ENCODE data around the gene EDEM2. TPM values are rescaled to one million over a fixed set of nuclear protein-coding genes. Genes with fewer than 3 reads are reported as not detected.
"Not testable (repeated sequence)": the region's sequence is repeated elsewhere in the genome, so short reads cannot be mapped to it uniquely, and the experiment has no call there.

The EDEM2 gene
- total and polyA plus RNA-seq, 8 donors, result 17.6 to 48.7 (median 20.8) TPM

- intact Hi-C loops (cut with DNase I), result no loop called here
- no peak for ATAC-seq
- H3K27ac ChIP-seq, result no peak overlapping the region
- peaks cover 0 to 82% of the 10 kb centered on the region in 2 donors for H3K36me3 ChIP-seq
- H3K4me3 ChIP-seq, result no peak overlapping the region
- H3K27me3 ChIP-seq, result no peaks in the 10 kb centered on the region
- H3K9me3 ChIP-seq, result no peaks in the 10 kb centered on the region
- H3K4me1 ChIP-seq, result peaks cover 0 to 7% of the 10 kb centered on the region in 2 donors
- DNase-seq, result no peak
- TF ChIP-seq CTCF (IDR thresholded peaks at IDR 0.05), result no peak
Measured at GRCh38 chr20:35115606-35116005, 31.5 kb downstream of the EDEM2 start.

- DNase-seq; H3K4me3 ChIP-seq; H3K27ac ChIP-seq; intact Hi-C loops (cut with DNase I); H3K9me3 ChIP-seq; H3K4me1 ChIP-seq; ATAC-seq; H3K27me3 ChIP-seq: not testable (repeated sequence)
- peaks cover 0 to 72% of the 10 kb centered on the region in 2 donors for H3K36me3 ChIP-seq
Measured at GRCh38 chr20:35112276-35112675, 34.9 kb downstream of the EDEM2 start.

- DNase-seq (no peak), ATAC-seq (peak; percentile 27)
- TF ChIP-seq CTCF (IDR thresholded peaks at IDR 0.05), result no peak
- Histone ChIP-seq H3K9me3 (no peaks in the 10 kb centered on the region), H3K36me3 (peaks cover 0 to 62% of the 10 kb centered on the region in 2 donors), H3K4me3 (no peak overlapping the region), H3K27me3 (no peaks in the 10 kb centered on the region), H3K27ac (peak overlapping the region in 1 of 2 donors; percentile 45), H3K4me1 (peaks cover 0 to 7% of the 10 kb centered on the region in 2 donors)
- intact Hi-C loops (cut with DNase I), result no loop called here
Measured at GRCh38 chr20:35111141-35111888, 35.8 kb downstream of the EDEM2 start.

- H3K4me3 ChIP-seq, result no peak overlapping the region
- no peak for ATAC-seq
- peaks cover 0 to 7% of the 10 kb centered on the region in 2 donors for H3K4me1 ChIP-seq
- no peaks in the 10 kb centered on the region for H3K27me3 ChIP-seq
- DNase-seq, result no peak
- H3K36me3 ChIP-seq, result peaks cover 0 to 38% of the 10 kb centered on the region in 2 donors
- intact Hi-C loops (cut with DNase I), result no loop called here
- TF ChIP-seq CTCF (IDR thresholded peaks at IDR 0.05), result no peak
- H3K27ac ChIP-seq, result no peak overlapping the region
- no peaks in the 10 kb centered on the region for H3K9me3 ChIP-seq
Measured at GRCh38 chr20:35108921-35109320, 38.2 kb downstream of the EDEM2 start.

- Histone ChIP-seq H3K36me3 (peaks cover 0 to 33% of the 10 kb centered on the region in 2 donors), H3K4me1 (peaks cover 0 to 7% of the 10 kb centered on the region in 2 donors), H3K27ac (no peak overlapping the region), H3K4me3 (no peak overlapping the region), H3K27me3 (no peaks in the 10 kb centered on the region), H3K9me3 (no peaks in the 10 kb centered on the region)
- intact Hi-C loops (cut with DNase I), result no loop called here
- TF ChIP-seq CTCF (IDR thresholded peaks at IDR 0.05), result no peak
- ATAC-seq, result no peak
- no peak for DNase-seq
Measured at GRCh38 chr20:35106827-35107380, 40.2 kb downstream of the EDEM2 start.
